Activated T-cell treated with anti-CD3 and anti-CD28 coated beads, Interleukin-2, amount 50 U/mL, for 4 hours (primary cell): ENCODE measurements around the gene VPS25. TPM values are rescaled to one million over a fixed set of nuclear protein-coding genes. Genes with fewer than 3 reads are reported as not detected.
"Not testable (repeated sequence)": the region's sequence is repeated elsewhere in the genome, so short reads cannot be mapped to it uniquely, and the experiment has no call there.

ENCODE experiments used
- ATAC-seq, 2 donors: fragments of 200-7000 bp; cut with Tn5 transposase; one replicate each; pipeline ENCODE4 v1.10.0; 2021
- DNase-seq: peaks from one replicate; pipeline ENCODE4 v3.0.0-alpha.2; 2020
- H3K27me3 Mint-ChIP-seq: one replicate; pipeline ENCODE4 v1.8.0; 2021; ENCODE audit warnings: low read depth, mixed read lengths
- H3K36me3 Mint-ChIP-seq: one replicate; pipeline ENCODE4 v1.8.0; 2022; ENCODE audit warnings: mixed read lengths; ENCODE audit not compliant: insufficient read depth
- H3K4me1 Mint-ChIP-seq: one replicate; pipeline ENCODE4 v1.8.0; 2021; ENCODE audit warnings: low read depth, mixed read lengths
- H3K4me3 Mint-ChIP-seq: one replicate; pipeline ENCODE4 v1.8.0; 2021; ENCODE audit warnings: mild to moderate bottlenecking, moderate library complexity, mixed read lengths
- H3K9me3 Mint-ChIP-seq: one replicate; pipeline ENCODE4 v1.8.0; 2021; ENCODE audit warnings: mixed read lengths
- total RNA-seq, 3 donors: library from RNA; stranded (reverse); gene quantifications; one replicate each; pipeline ENCODE4 v1.2.1, GENCODE V29; 2021

VPS25 gene
- 100 to 1,000 TPM in 1 of 3 donors, 10 to 100 TPM in 2; 92.6 to 106 (median 98.7) TPM for total RNA-seq

DNA sequence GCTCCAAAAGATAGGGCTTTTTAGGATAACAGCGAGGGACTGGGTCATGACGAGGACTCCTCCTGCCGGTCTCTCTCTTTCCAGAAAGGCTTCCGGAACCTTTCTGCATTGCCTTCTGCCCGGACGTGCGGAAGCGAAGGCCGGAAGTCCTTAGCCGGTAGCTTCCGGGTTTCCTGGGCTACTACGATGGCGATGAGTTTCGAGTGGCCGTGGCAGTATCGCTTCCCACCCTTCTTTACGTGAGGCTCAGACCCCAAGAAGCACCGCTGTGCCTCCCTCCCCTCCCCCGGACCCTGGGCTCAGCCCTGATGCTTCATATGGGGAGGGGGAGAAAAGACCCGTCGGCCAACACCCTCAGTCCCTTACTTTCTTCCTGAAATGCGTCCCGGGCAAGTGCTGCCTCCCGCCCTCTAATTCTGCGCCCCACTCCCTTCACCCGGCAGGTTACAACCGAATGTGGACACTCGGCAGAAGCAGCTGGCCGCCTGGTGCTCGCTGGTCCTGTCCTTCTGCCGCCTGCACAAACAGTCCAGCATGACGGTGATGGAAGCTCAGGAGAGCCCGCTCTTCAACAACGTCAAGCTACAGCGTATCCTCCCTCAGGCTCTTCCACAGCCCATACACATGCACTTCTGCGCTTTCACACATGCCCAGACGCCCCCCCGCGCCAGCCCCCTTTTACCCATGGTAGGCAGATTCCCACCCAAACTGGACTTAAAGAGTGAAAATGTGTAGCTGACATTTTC, at the start of gene VPS25:
Gene VPS25, plus strand, starts transcription at position 160 of the 746 bp plus-strand sequence. Its CDS starts 27 bp downstream, at position 187.
- Mint-ChIP-seq H3K36me3 (peaks cover 18% of the 10 kb centered on the region), H3K9me3 (no peaks in the 10 kb centered on the region), H3K27me3 (no peaks in the 10 kb centered on the region), H3K4me3 (peak within 1 kb of the TSS; percentile 100), H3K4me1 (peaks cover 21% of the 10 kb centered on the region)
- DNase-seq (peak; percentile 67), ATAC-seq (peak; percentile 99)

GRCh38 chr17:42723636-42724035, 49.6 kb upstream of the VPS25 start:
- no peaks in the 10 kb centered on the region for H3K27me3 Mint-ChIP-seq
- no peaks in the 10 kb centered on the region for H3K9me3 Mint-ChIP-seq
- H3K4me3 Mint-ChIP-seq = no peak overlapping the region
- DNase-seq (no peak), ATAC-seq (no peak)
- peaks cover 2% of the 10 kb centered on the region for H3K4me1 Mint-ChIP-seq
- H3K36me3 Mint-ChIP-seq = peaks cover 31% of the 10 kb centered on the region

DNA sequence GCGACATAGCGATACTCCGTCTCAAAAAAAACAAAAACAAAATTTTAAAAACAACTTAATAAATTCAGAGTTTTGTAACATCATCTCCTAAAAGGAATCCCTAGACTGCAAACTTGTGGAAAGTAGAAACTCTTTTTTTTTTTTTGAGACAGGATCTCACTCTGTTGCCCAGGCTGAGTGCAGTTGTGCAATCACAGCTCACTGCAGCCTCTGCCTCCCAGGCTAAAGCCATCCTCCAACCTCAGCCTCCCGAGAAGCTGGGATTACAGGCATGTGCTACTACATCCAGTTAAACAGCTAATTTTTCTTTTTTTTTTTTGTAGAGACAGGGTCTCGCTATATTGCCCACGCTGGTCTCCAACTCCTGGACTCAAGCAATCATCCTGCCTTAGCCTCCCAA, 48.1 kb upstream of the VPS25 start:
- no peaks in the 10 kb centered on the region for H3K9me3 Mint-ChIP-seq
- H3K4me3 Mint-ChIP-seq = no peak overlapping the region
- peaks cover 25% of the 10 kb centered on the region for H3K36me3 Mint-ChIP-seq
- DNase-seq (no peak), ATAC-seq (no peak)
- H3K27me3 Mint-ChIP-seq = no peaks in the 10 kb centered on the region
- peaks cover 2% of the 10 kb centered on the region for H3K4me1 Mint-ChIP-seq

GRCh38 chr17:42740699-42741098, 32.5 kb upstream of the VPS25 start:
- no peaks in the 10 kb centered on the region for H3K36me3 Mint-ChIP-seq
- ATAC-seq (no peak), DNase-seq (no peak)
- no peaks in the 10 kb centered on the region for H3K27me3 Mint-ChIP-seq
- no peak overlapping the region for H3K4me3 Mint-ChIP-seq
- H3K4me1 Mint-ChIP-seq = peaks cover 23% of the 10 kb centered on the region
- H3K9me3 Mint-ChIP-seq = no peaks in the 10 kb centered on the region

DNA sequence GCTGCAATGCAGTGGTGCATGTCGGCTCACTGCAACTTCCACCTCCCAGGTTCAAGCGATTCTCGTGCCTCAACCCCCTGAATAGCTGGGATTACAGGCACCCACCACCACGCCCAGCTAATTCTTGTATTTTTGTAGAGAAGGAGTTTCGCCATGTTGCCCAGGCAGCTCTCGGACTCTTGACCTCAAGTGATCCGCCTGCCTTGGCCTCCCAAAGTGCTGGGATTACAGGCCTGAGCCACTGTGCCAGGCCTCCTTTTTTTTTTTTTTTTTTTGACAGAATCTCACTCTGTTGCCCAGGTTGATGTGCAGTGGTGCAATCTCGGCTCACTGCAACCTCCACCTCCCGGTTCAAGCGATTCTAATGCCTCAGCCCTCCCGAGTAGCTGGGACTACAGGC, 30.3 kb upstream of the VPS25 start:
- H3K9me3 Mint-ChIP-seq, H3K36me3 Mint-ChIP-seq, ATAC-seq, H3K27me3 Mint-ChIP-seq, DNase-seq: not testable (repeated sequence)
- Mint-ChIP-seq H3K4me3 (peak overlapping the region; percentile 40), H3K4me1 (peaks cover 23% of the 10 kb centered on the region)

DNA sequence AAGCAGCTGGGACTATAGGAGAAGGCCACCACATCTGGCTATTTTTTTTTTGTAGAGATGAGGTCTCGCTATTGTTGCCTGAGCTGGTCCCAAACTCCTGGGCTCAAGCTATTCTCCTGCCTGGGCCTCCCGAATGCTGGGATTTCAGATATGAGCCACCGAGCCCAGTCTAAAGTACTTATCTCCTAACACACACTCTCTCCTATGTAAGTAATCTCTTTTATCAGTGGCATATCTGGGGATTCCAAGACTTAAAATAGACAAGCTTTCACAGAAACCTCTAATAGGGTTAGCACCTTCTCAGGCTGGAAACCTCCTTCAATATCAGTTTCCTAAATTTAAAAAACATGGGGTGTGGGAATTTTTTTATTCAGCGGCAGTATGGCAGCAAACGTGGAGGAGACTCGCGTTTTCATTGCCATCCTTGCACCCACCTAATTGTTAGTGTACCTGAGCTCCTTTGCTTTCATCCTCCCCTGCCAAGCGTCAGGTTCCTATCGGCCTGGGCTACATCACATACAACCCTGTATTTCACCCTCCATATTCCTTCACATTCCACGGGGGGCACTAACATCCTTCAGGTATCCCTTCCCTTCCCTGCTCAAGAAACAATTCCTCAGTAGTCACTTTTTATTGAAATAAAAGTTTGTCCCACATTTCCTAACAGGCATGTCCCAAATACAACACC, 29.5 kb upstream of the VPS25 start:
- ATAC-seq (no peak), DNase-seq (no peak)
- peaks cover 23% of the 10 kb centered on the region for H3K4me1 Mint-ChIP-seq
- H3K36me3 Mint-ChIP-seq = no peaks in the 10 kb centered on the region
- H3K4me3 Mint-ChIP-seq = peak overlapping the region; percentile 91
- H3K27me3 Mint-ChIP-seq = no peaks in the 10 kb centered on the region
- no peaks in the 10 kb centered on the region for H3K9me3 Mint-ChIP-seq

DNA sequence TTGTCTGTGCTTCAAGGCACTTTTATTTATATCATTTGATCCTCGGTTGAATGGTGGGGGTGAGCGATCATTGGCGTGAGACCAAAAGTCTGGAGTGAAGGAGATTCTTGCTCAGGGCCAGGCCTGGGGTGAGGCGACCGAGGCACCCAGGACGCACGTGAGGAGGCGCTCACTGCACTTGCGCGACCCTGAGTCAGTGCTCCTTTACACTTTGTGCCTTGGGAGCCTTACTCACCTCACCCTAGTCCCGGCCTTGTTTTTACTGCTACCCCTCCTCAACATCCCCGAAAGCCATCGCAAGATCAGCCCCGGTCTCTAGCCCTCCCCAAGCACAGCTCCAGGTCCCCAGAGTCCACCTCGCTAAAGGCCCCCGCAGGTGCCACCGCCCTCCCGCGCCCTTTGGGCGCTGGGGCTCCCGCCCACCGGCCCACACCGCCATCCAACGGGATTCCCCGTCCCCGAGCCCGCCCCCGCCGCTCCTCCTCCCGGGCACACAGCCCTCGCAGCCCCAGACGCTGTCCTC, 28.9 kb upstream of the VPS25 start:
- Mint-ChIP-seq H3K4me3 (peak overlapping the region; percentile 91), H3K36me3 (no peaks in the 10 kb centered on the region)

DNA sequence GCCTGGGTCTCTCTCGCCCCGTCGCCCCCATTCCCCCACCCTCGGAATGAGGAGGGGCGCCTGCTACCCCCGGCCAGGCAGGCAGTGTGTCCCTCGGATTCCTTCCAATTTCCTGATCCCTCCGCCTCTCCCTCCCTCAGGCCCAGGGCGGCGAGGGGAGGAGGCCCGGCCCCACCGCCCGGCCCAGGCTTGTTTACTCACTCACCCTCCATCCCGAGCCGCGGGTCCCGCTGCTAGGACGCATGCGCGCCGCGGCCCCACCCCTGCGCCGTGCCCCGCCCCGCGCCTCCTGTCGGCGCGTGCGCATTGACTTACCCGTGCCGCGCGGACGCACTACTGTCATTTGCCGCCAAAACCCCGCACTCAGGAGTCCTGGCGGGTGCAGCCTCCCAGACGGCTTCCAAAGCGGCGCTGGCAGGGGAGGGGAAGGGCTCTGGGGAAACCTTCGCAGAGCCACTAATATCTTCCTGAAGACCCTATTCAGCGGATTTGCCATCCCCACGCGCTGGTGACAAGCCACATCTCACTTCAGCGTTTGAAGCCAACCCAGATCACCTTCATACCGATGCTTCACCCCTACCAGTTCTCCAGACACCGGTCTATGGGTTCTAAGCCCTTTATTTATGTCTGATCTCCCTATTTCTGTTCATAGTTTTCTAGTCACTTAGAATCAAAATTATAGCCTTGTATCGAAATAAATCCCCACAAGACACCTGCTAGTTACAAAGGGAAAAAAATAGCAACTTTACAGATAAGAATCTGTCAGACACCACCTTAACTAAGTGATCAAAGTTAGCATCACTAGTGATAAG, 28.2 kb upstream of the VPS25 start, which contains the start of gene EZH1:
Gene EZH1, minus strand, starts transcription at position 235 of the 812 bp plus-strand sequence. CDS start 16,099 bp downstream, outside the sequence.
- Mint-ChIP-seq H3K36me3 (no peaks in the 10 kb centered on the region), H3K4me3 (peak within 1 kb of the TSS; percentile 91), H3K27me3 (peaks cover 6% of the 10 kb centered on the region), H3K4me1 (peaks cover 23% of the 10 kb centered on the region), H3K9me3 (no peaks in the 10 kb centered on the region)
- DNase-seq (peak; percentile 88), ATAC-seq (peak; percentile 89 to 91)

More for the DNA sequence above, 28.9 kb upstream of the VPS25 start:
- peaks cover 4% of the 10 kb centered on the region for H3K27me3 Mint-ChIP-seq
- H3K9me3 Mint-ChIP-seq = no peaks in the 10 kb centered on the region
- H3K4me1 Mint-ChIP-seq = peaks cover 23% of the 10 kb centered on the region
- DNase-seq = peak; percentile 64
- peak; percentile 87 to 89 for ATAC-seq

GRCh38 chr17:42748202-42748907, 24.9 kb upstream of the VPS25 start:
- Mint-ChIP-seq H3K4me3 (no peak overlapping the region), H3K4me1 (peaks cover 16% of the 10 kb centered on the region), H3K27me3 (peaks cover 10% of the 10 kb centered on the region)

GRCh38 chr17:42748908-42749798, 24.1 kb upstream of the VPS25 start:
- Mint-ChIP-seq H3K4me1 (peaks cover 9% of the 10 kb centered on the region), H3K4me3 (no peak overlapping the region), H3K36me3 (no peaks in the 10 kb centered on the region), H3K9me3 (no peaks in the 10 kb centered on the region), H3K27me3 (peaks cover 14% of the 10 kb centered on the region)
- no peak for ATAC-seq
- DNase-seq = no peak

More at GRCh38 chr17:42748202-42748907, 24.9 kb upstream of the VPS25 start:
- Mint-ChIP-seq H3K9me3 (no peaks in the 10 kb centered on the region), H3K36me3 (no peaks in the 10 kb centered on the region)
- ATAC-seq = no peak
- no peak for DNase-seq

- Mint-ChIP-seq H3K4me1 (no peaks in the 10 kb centered on the region), H3K4me3 (no peak overlapping the region), H3K27me3 (peaks cover 27% of the 10 kb centered on the region), H3K9me3 (no peaks in the 10 kb centered on the region), H3K36me3 (no peaks in the 10 kb centered on the region)
- ATAC-seq = no peak
- no peak for DNase-seq
Observed at GRCh38 chr17:42750739-42751344, 22.4 kb upstream of the VPS25 start.

GRCh38 chr17:42751628-42752027, 21.6 kb upstream of the VPS25 start:
- H3K4me3 Mint-ChIP-seq = no peak overlapping the region
- no peaks in the 10 kb centered on the region for H3K4me1 Mint-ChIP-seq
- peaks cover 33% of the 10 kb centered on the region for H3K27me3 Mint-ChIP-seq
- H3K9me3 Mint-ChIP-seq = no peaks in the 10 kb centered on the region
- no peaks in the 10 kb centered on the region for H3K36me3 Mint-ChIP-seq
- no peak for DNase-seq
- no peak for ATAC-seq
